T-helper 2 cell treated with Interferon-gamma antibody and Interleukin-4, amounts not matched to agents 5 μg/mL and 100 μg/mL, for 36 hours (primary cell): ENCODE results near the gene PTTG1IP.

ENCODE experiments used
- DNase-seq: peaks from one replicate; pipeline ENCODE4 v3.0.0; 2021; ENCODE audit warnings: low spot score
- H3K27ac Mint-ChIP-seq: one replicate; pipeline ENCODE4 v1.8.0; 2021; ENCODE audit warnings: mild to moderate bottlenecking, mixed read lengths
- H3K27me3 Mint-ChIP-seq: one replicate; pipeline ENCODE4 v1.8.0; 2021; ENCODE audit warnings: low read depth, mixed read lengths
- H3K36me3 Mint-ChIP-seq: one replicate; pipeline ENCODE4 v1.8.0; 2021; ENCODE audit warnings: low read depth, mixed read lengths
- H3K4me1 Mint-ChIP-seq: one replicate; pipeline ENCODE4 v1.8.0; 2021; ENCODE audit warnings: low read depth, mixed read lengths
- H3K4me3 Mint-ChIP-seq: one replicate; pipeline ENCODE4 v1.8.0; 2022; ENCODE audit warnings: mild to moderate bottlenecking, moderate library complexity, mixed read lengths
- H3K9me3 Mint-ChIP-seq: one replicate; pipeline ENCODE4 v1.8.0; 2021; ENCODE audit warnings: mixed read lengths

Gene PTTG1IP, protein sequence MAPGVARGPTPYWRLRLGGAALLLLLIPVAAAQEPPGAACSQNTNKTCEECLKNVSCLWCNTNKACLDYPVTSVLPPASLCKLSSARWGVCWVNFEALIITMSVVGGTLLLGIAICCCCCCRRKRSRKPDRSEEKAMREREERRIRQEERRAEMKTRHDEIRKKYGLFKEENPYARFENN

DNA sequence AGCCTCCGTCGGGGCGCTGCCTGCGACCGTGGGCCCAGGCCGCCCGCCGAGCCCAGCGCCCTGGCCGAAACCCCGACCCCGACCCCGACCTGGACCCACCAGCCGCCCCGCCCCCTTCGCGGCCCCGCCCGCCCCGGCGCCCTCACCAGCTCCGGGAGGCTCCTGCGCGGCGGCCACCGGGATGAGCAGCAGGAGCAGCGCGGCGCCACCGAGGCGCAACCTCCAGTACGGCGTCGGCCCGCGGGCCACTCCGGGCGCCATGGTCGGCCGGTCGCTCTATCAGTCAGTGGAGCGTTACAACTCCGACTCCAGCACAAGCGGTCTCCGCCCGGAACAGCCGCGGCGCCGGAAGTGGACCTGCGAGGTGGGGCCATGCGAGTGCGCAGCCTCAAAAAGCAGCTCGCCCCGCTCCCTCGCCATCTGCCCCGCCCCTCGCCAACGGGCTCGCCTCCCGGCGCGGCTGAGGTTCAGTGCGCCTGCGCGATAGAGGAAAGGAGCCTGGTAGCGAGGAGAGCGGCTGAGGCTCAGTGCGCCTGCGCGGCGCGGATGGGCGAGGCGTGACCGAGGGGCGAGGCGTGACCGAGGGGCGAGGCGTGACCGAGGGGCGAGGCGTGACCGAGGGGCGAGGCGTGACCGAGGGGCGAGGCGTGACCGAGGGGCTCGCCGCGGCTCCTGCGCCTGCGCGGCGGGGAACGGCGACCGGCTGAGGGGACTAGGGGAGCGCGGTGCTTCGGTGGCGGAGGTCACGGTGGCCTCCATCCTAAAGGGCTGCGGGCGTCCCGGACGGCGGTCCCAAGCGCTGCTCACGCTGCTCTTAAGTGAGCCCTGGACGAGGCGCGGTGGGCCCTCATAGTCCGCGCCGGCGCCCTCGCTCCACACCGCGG, at the start of gene PTTG1IP:
Gene PTTG1IP (minus strand): TSS at position 335 of the 884 bp plus-strand sequence. CDS start 74 bp downstream, at position 261.
- Mint-ChIP-seq H3K27me3 (peaks cover 5% of the 10 kb centered on the region), H3K27ac (peak within 1 kb of the TSS; percentile 94), H3K4me1 (peaks cover 52% of the 10 kb centered on the region), H3K36me3 (peaks cover 10% of the 10 kb centered on the region), H3K4me3 (peak within 1 kb of the TSS; percentile 95), H3K9me3 (no peaks in the 10 kb centered on the region)
- DNase-seq: peak; percentile 100

DNA sequence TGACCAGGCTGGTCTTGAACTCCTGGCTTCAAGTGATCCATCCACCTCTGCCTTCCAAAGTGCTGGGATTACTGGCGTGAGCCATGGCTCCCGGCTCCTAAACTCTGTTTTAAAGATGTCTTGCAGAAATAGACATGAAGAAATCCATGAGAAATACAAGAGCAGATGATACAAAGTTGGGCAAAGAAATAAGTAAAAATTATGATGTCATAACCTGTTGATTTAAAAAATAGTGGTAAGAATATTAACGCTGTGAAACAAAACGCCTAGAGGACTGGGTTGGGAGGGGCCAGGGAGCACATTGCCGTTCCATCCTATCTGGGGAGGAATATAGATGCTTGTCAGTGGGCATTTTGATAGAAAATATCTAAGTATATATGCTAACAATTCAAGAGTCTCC, 48.4 kb upstream of the PTTG1IP start:
- DNase-seq: no peak
- Mint-ChIP-seq H3K4me1 (peaks cover 57% of the 10 kb centered on the region), H3K4me3 (peak overlapping the region; percentile 97), H3K9me3 (no peaks in the 10 kb centered on the region), H3K36me3 (peaks cover 34% of the 10 kb centered on the region), H3K27ac (peak overlapping the region; percentile 64), H3K27me3 (no peaks in the 10 kb centered on the region)

DNA sequence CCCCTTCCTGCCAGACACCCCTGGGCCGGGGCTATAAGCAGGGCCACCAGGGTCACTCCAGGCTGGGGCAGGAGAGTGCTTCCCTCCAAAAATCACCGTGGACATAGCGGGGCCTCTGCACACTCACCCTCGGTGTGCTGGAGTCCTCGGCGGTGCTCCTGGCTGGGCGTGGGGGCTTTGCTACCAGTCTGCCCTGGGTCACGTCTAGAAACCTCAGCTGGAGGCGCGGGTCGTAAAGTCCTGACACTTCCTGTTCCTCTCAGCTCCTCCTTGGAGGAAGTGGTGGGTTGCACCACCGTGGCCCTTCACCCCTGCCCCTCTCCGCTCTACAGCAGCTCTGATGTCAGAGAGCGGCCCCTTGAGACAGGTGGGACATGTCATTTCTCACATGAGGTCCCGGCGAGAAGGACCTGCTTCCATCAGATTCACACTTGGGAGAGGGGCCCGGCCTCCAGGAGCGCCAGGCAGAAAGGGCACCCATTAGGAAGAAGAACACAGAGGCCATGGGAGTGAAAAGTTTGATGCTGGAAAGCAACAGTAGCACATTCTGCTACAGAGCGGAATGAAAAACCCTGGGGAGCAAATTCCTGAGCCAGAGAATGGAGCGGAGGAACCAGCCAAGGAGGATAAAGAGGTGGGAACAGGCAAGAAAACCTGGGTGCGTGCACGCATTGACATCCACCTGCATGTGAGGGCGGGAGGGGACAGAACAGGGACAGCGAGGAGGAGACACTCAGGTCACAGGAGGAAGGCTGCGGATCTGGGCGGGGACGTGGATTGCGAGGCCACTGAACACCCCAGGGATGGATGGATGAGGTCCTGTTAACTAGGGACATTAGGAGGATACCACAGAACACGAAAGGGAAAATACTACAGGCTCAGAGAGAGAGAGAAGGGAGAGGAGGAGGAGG, 47.5 kb upstream of the PTTG1IP start, which contains the start of gene ITGB2:
Gene ITGB2 (minus strand): TSS at position 206 of the 911 bp plus-strand sequence. CDS start 10,117 bp downstream, outside the sequence.
- DNase-seq: peak; percentile 67
- H3K4me3 Mint-ChIP-seq: peak within 1 kb of the TSS; percentile 97
- H3K4me1 Mint-ChIP-seq: peaks cover 56% of the 10 kb centered on the region
- peak within 1 kb of the TSS; percentile 93 for H3K27ac Mint-ChIP-seq
- no peaks in the 10 kb centered on the region for H3K9me3 Mint-ChIP-seq
- H3K36me3 Mint-ChIP-seq: peaks cover 40% of the 10 kb centered on the region
- no peaks in the 10 kb centered on the region for H3K27me3 Mint-ChIP-seq

DNA sequence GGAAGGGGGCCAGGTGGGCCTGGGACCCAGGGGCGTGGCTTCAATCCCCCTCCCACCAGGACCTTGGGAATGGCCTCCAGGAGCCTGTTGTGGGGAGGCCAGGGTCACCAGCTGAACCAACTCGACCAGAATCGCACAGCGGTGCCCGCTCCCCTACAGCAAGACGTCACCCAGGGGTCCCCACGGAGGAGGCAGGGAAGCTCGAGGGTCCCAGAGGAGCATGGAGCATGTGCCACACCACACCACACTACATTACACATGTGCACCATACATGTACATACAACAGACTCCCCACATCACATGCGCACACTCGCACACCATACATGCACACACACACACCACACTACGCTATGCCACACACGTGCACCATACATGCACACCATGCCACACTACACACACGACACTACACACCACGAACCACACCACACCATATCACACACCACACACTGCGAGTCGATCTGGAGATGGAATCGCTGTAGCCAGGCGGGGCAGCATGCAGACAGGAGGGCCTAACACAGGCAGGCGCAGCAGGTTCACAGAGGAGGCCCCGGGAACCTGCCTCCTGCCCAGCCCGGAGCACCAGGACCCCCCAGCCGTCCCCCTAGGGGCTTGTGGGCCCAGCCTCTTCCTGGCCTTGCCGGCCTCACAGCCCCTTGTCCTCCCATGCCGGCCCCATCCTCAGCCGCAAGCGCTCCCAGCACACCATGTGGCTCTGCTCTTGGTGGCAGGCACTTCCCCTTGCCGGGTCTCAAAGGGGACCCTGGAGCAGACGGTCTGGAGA, 46.6 kb upstream of the PTTG1IP start:
- H3K27me3 Mint-ChIP-seq: no peaks in the 10 kb centered on the region
- peak overlapping the region; percentile 97 for H3K4me3 Mint-ChIP-seq
- no peak for DNase-seq
- peak overlapping the region; percentile 93 for H3K27ac Mint-ChIP-seq
- peaks cover 44% of the 10 kb centered on the region for H3K36me3 Mint-ChIP-seq
- H3K4me1 Mint-ChIP-seq: peaks cover 56% of the 10 kb centered on the region
- no peaks in the 10 kb centered on the region for H3K9me3 Mint-ChIP-seq

DNA sequence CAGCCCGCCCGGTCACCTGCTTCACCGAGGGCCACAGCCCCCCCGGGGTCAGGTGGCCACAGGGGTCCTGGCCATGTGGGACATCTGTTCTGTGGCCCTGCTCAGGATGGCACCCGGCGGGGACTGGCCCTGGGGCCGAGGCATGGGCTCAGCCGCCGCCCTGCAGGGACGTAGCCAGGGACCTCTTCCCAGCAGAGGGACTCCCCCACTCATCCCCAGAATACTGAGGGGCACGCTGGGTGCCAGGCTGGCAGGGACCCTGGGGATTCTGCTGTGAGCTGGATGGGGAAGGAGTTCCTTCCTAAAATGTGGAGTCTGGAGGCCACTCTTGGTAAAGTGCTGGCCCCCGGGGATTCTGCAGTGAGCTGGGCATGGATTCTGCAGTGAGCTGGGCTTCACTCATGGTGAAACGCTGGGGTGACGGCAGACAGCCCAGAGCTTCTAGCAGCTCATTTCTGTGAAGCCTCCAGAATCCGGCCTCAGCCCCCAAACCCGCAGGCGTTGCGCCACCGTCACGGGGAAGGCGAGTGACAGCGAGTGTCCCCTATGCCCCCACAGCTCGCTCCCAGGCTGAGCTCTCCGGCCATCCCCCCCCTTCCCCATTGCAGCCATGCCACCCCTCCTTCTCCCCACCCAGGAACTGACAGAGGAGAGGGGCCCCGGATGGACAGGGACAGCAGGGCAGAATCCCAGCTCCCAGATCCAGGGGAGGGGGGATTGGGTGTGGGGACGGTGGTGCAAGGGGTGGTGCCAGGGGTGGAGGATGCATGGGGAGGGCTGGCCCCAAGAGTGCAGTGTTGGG, 45.8 kb upstream of the PTTG1IP start:
- Mint-ChIP-seq H3K27me3 (no peaks in the 10 kb centered on the region), H3K9me3 (no peaks in the 10 kb centered on the region), H3K4me1 (peaks cover 54% of the 10 kb centered on the region), H3K27ac (peak overlapping the region; percentile 58), H3K36me3 (peaks cover 45% of the 10 kb centered on the region), H3K4me3 (peak overlapping the region; percentile 97)
- no peak for DNase-seq

DNA sequence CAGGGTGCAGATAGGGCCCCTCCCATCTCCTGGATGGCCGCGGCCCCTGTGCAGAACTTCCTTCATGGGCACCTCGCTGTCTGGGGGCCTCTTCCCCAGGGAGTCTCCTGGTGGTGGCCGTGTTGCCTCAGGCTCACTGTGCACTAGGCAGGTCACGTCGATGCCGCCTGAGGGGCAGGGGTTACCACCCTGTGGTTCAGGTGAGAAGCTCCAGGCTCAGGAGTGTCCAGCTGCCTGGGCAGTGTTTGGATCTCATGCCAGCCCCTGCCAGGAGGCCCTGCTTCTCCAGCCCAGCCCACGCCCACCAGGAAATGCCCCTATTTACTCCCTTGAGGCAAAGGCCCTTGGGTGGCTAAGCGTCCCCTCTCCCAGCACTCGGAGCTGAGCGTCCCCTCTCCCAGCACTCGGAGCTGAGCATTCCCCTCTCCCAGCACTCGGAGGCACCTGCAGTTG, 45.1 kb upstream of the PTTG1IP start:
- no peak for DNase-seq
- Mint-ChIP-seq H3K4me3 (peak overlapping the region; percentile 97), H3K9me3 (no peaks in the 10 kb centered on the region), H3K36me3 (peaks cover 44% of the 10 kb centered on the region), H3K4me1 (peaks cover 51% of the 10 kb centered on the region), H3K27me3 (no peaks in the 10 kb centered on the region), H3K27ac (peak overlapping the region; percentile 78)

DNA sequence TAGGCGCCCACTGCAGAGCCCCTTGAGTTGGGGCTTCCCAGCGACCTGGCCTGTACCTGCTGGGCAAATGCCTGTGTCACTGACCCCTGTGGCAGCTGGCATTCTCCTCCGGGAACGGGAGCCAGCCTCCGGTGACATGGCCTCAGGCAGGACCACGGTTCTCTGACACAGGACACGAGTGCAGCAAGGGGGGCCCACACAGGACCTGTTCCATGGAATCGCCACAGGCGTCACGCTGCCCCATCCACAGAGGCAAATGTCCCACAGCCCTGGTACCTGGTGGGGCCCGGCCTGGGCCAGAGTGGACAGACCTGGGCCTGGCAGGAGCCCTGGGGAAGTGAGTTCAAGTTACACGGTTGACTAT, 44.6 kb upstream of the PTTG1IP start:
- Mint-ChIP-seq H3K4me3 (peak overlapping the region; percentile 97), H3K27me3 (no peaks in the 10 kb centered on the region), H3K9me3 (no peaks in the 10 kb centered on the region), H3K36me3 (peaks cover 45% of the 10 kb centered on the region), H3K4me1 (peaks cover 53% of the 10 kb centered on the region), H3K27ac (no peak overlapping the region)
- DNase-seq: no peak

DNA sequence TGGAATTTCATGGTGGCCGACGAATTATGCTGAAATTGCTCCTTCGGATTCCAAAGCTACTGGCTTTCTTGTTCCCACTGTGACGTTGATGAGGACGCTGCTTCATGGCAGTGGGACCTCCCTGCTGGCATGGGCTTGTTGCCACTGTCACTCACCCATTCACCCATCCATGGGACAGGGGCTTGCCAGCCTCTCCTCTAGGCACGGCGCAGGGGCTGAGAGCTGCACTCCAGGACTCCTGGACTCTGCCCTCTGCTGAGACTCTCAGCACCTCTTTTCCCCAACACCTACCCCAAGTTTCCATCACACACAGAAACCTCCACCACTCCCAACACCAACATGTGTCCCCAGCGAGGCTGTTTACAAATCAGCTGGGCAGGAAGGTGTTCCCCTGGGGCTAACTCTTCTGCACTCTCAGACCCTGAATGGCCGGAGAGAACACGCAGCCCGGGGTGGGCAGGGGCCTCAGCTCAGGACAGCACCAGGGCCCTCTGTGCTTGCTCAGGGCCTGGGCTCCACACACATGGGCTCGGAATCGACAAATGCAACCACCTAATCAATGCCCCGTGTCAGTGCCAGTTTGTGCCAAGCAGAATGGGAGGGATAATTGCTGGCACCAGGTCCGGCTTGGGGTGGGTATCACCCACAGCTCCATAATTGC, 44.1 kb upstream of the PTTG1IP start:
- H3K27ac Mint-ChIP-seq: peak overlapping the region; percentile 57
- H3K4me1 Mint-ChIP-seq: peaks cover 50% of the 10 kb centered on the region
- no peaks in the 10 kb centered on the region for H3K9me3 Mint-ChIP-seq
- H3K36me3 Mint-ChIP-seq: peaks cover 46% of the 10 kb centered on the region
- H3K4me3 Mint-ChIP-seq: peak overlapping the region; percentile 97
- H3K27me3 Mint-ChIP-seq: no peaks in the 10 kb centered on the region
- no peak for DNase-seq

DNA sequence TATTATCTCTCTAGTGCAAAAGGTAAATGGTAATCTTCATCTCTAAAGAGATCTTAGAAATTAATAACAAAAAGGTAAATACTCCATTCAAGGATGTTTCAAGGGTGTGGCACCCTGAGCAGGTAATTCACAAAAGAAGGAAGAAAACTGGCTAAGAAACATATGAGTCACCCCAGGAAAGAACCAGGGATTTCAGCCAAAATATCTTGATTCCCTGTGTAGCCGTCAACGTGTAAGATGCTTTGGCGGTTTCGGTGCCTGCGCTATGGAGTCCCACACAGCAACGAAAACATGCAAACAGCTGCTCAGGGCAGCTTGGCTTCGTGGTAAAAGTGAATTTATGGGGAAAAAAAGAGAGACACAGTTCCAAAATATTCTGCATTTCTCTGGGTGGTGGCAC, 43.5 kb upstream of the PTTG1IP start:
- Mint-ChIP-seq H3K9me3 (no peaks in the 10 kb centered on the region), H3K36me3 (peaks cover 46% of the 10 kb centered on the region), H3K4me3 (peak overlapping the region; percentile 97), H3K27ac (peak overlapping the region; percentile 62), H3K27me3 (no peaks in the 10 kb centered on the region), H3K4me1 (peaks cover 48% of the 10 kb centered on the region)
- DNase-seq: no peak

DNA sequence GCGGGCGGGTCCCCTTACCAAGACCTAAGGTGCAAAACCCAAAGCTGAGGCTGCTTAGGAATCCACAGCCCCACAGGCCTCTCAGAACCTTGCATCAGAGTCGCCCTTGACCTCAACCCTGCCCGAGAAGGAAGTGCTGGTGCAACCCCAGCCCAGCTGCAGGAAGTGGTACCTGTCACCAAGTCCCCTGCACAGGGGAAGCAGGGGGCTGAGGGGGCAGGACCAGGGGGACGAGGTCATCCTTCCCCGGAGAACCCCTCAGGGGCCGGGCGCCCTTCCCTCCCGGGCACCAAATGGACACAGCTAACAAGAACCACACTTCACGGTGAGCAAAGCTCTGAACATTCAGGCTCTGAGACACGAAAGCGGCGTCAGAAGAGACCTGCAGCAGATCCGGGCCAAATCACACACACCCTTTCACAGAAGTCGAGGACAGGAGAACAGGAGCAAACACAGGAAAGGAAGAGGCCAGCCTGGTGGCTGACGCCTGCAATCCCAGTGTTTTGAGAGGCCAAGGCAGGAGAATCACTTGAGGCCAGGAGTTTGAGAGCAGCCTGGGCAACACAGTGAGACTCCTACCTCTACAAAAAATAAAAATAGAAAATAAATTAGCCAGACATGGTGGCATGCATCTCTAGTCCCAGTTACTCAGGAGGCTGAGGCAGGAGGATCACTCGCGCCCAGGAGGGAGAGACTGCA, 40.8 kb upstream of the PTTG1IP start:
- Mint-ChIP-seq H3K27me3 (no peaks in the 10 kb centered on the region), H3K36me3 (peaks cover 45% of the 10 kb centered on the region), H3K27ac (peak overlapping the region; percentile 92), H3K4me1 (peaks cover 52% of the 10 kb centered on the region), H3K9me3 (no peaks in the 10 kb centered on the region), H3K4me3 (peak overlapping the region; percentile 97)
- peak; percentile 70 for DNase-seq

DNA sequence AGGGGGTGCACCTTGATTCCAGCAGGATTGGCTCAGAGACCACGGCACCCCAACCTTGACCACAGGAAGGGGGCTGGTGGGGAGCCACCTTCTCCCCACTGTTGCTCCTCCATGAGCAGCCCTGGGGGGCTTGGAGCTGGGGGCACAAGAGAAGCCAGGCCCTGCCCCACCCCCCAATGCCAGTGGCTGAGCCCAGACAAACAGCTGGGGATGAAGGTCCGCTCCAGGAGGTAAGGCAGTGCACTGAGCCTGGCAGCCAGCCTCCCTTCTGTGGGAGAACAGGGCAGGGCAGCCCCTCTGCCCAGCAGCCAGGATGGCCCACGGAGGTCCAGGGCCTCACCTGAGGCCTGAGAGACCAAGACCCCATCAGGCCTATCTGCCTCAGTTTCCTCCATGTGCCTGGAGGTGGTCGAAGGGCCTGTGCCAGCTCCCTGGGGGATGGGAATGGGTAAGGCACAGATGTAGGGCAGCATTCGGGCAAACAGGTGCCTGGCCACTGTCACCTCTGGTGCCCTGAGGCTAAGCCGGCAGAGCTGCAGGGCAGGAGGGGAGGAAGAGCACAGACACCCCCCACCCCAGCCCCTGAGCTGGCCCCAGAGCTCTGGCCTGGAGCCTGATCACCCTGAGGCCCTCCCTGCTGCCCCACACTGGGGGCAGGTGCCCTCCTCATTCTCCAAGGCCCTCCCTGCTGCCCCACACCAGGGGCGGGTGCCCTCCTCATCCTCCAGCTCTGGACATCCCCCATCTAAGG, 40.1 kb upstream of the PTTG1IP start:
- H3K27ac Mint-ChIP-seq: peak overlapping the region; percentile 92
- H3K9me3 Mint-ChIP-seq: no peaks in the 10 kb centered on the region
- DNase-seq: no peak
- H3K36me3 Mint-ChIP-seq: peaks cover 48% of the 10 kb centered on the region
- H3K4me3 Mint-ChIP-seq: peak overlapping the region; percentile 97
- peaks cover 52% of the 10 kb centered on the region for H3K4me1 Mint-ChIP-seq
- H3K27me3 Mint-ChIP-seq: no peaks in the 10 kb centered on the region
